Fibroblast of the aortic adventitia (primary cell): ENCODE data around the gene SAMD10. TPM values are rescaled to one million over a fixed set of nuclear protein-coding genes. Genes with fewer than 3 reads are reported as not detected.
"Not testable (repeated sequence)": the region's sequence is repeated elsewhere in the genome, so short reads cannot be mapped to it uniquely, and the experiment has no call there.

ENCODE experiments used
- DNase-seq: peaks from one replicate; pipeline ENCODE4 v3.0.0-alpha.2; 2010; ENCODE audit warnings: low read depth
- H3K4me3 ChIP-seq: 2 replicates; pipeline ENCODE4 v1.5.1; 2011; ENCODE audit warnings: low read depth, mild to moderate bottlenecking, control low read depth, low read length, moderate library complexity
- CTCF ChIP-seq: IDR thresholded peaks from 2 replicates; pipeline ENCODE4 v1.5.1; 2011; ENCODE audit warnings: mild to moderate bottlenecking, low read length, control low read depth, inconsistent platforms; ENCODE audit not compliant: insufficient read depth
- total RNA-seq: library from RNA; depleted of rRNA; stranded (reverse); fragments of >200 nt; gene quantifications from 2 replicates; pipeline ENCODE4 v1.2.3, GENCODE V29; 2012; ENCODE audit warnings: low replicate concordance

SAMD10 gene
- total RNA-seq, 1 donor: 2.3 TPM

- H3K4me3 ChIP-seq: no peak overlapping the region
- DNase-seq: no peak
- TF ChIP-seq CTCF: peak; percentile 33
Observed at GRCh38 chr20:63934271-63935068, 45.0 kb downstream of the SAMD10 start.

GRCh38 chr20:63933646-63934045 is 45.8 kb downstream of the SAMD10 start:
- TF ChIP-seq CTCF: no peak
- H3K4me3 ChIP-seq: no peak overlapping the region
- DNase-seq: no peak

- TF ChIP-seq CTCF: no peak
- H3K4me3 ChIP-seq: no peak overlapping the region
- DNase-seq: no peak
Observed at GRCh38 chr20:63932606-63933160, 46.8 kb downstream of the SAMD10 start.

- DNase-seq: no peak
Observed at GRCh38 chr20:63931735-63932134, 47.7 kb downstream of the SAMD10 start.

GRCh38 chr20:63930971-63931553 is 48.4 kb downstream of the SAMD10 start:
- no peak for TF ChIP-seq CTCF
- DNase-seq: no peak
- H3K4me3 ChIP-seq: no peak overlapping the region

More at GRCh38 chr20:63931735-63932134, 47.7 kb downstream of the SAMD10 start:
- H3K4me3 ChIP-seq: no peak overlapping the region
- TF ChIP-seq CTCF: no peak

- not testable (repeated sequence) for H3K4me3 ChIP-seq, DNase-seq
Observed at GRCh38 chr20:63929473-63929883, 50.0 kb downstream of the SAMD10 start.

- no peak for DNase-seq
- no peak for TF ChIP-seq CTCF
Observed at GRCh38 chr20:63929071-63929470, 50.4 kb downstream of the SAMD10 start.

More at GRCh38 chr20:63929071-63929470, 50.4 kb downstream of the SAMD10 start:
- H3K4me3 ChIP-seq: no peak overlapping the region
